ENCODE measurements around the gene UBE3B.

Gene UBE3B

DNA sequence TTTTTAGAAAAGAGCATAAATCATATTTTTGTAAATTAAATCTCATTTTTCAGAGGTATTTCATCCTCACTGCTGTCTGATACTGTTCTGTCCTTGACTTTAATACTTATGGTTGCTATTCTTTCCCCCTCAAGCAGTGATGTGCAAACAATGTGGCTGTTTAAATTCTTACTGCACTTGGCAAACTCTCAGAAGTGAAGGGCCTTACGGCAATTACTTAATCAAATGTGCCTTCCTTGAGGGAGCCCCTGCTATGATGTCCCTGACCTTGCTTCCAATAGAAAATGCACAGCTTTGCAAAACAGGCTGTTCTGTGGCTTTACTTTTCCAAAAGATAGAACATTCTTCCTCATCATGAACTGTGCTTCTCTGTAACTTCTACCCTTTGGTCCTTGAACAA lies 35.2 kb downstream of the UBE3B start:
- Histone ChIP-seq H3K18ac (ENCODE audit: low read depth in 1 of 2, low read length in 2 of 2) (no peak overlapping the region), H3K27me3 (ENCODE audit: control insufficient read depth in 1 of 2, insufficient read depth in 1 of 2, low read length in 2 of 2) (no peaks in the 10 kb centered on the region), H3K36me3 (ENCODE audit: control insufficient read depth in 1 of 2, insufficient read depth in 2 of 2, low read depth in 1 of 2, low read length in 2 of 2) (peaks cover 45 to 94% of the 10 kb centered on the region in 2 experiments), H2BK12ac (ENCODE audit: low read length in 2 of 2) (no peak overlapping the region), H3K9me3 (ENCODE audit: control insufficient read depth, low read length) (no peaks in the 10 kb centered on the region), H2AK5ac (ENCODE audit: low read length, severe bottlenecking) (no peak overlapping the region), H3K4me2 (ENCODE audit: low read length, poor library complexity, severe bottlenecking) (no peak overlapping the region), H4K91ac (ENCODE audit: low read length) (no peak overlapping the region), H2BK15ac (ENCODE audit: low read depth, poor library complexity, severe bottlenecking) (no peak overlapping the region), H3K4me3 (ENCODE audit: insufficient read depth in 1 of 2, low read depth in 1 of 2, low read length in 2 of 2) (no peak overlapping the region), H3K27ac (ENCODE audit: low read length, poor library complexity, severe bottlenecking) (no peak overlapping the region), H3K4me1 (ENCODE audit: control insufficient read depth, insufficient read depth, low read depth, low read length) (no peaks in the 10 kb centered on the region), H2BK120ac (ENCODE audit: low read depth, low read length) (no peak overlapping the region), H3K23ac (ENCODE audit: low read length in 2 of 2) (no peak overlapping the region), H3K9ac (ENCODE audit: low read length) (no peak overlapping the region), H3K14ac (ENCODE audit: low read length in 2 of 2) (no peak overlapping the region), H4K8ac (ENCODE audit: low read length) (no peak overlapping the region), H3K79me1 (replicated peaks; ENCODE audit: low read length, poor library complexity, severe bottlenecking) (no peaks in the 10 kb centered on the region), H2BK5ac (ENCODE audit: low read depth, low read length, poor library complexity, severe bottlenecking) (no peak overlapping the region), H2AFZ (ENCODE audit: low read depth, low read length) (no peak overlapping the region), H3K4ac (ENCODE audit: low read depth in 1 of 2, low read length in 2 of 2) (no peak overlapping the region)
- 79% methylated on average over 1 of the region's 1 CpG for WGBS
- DNase-seq: peak; percentile 21

DNA sequence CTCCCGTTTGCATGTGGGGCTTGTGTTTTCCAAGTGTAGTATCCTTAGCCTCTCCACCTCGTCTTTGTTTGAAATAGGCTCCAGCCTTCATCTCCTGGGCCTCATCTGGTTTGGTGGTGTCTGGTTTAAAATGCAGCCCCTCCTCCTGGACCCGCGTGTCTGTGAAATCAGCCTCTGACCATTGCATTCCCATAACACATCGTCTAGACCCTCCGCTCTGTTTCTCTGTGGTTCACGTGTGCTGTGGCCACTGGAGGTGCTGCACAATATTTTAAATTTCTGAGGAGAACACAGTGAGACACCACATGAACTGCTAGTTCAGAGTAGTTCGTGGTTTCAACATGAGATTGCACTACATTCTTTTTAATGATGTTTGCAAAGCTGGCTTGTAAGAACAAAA lies 35.6 kb downstream of the UBE3B start:
- Histone ChIP-seq H2BK5ac (ENCODE audit: low read depth, low read length, poor library complexity, severe bottlenecking) (no peak overlapping the region), H3K27ac (ENCODE audit: low read length, poor library complexity, severe bottlenecking) (no peak overlapping the region), H2BK12ac (ENCODE audit: low read length in 2 of 2) (no peak overlapping the region), H2AFZ (ENCODE audit: low read depth, low read length) (no peak overlapping the region), H3K23ac (ENCODE audit: low read length in 2 of 2) (no peak overlapping the region), H2BK15ac (ENCODE audit: low read depth, poor library complexity, severe bottlenecking) (no peak overlapping the region), H3K4me2 (ENCODE audit: low read length, poor library complexity, severe bottlenecking) (no peak overlapping the region), H3K27me3 (ENCODE audit: control insufficient read depth in 1 of 2, insufficient read depth in 1 of 2, low read length in 2 of 2) (no peaks in the 10 kb centered on the region), H3K14ac (ENCODE audit: low read length in 2 of 2) (no peak overlapping the region), H4K8ac (ENCODE audit: low read length) (no peak overlapping the region), H3K36me3 (ENCODE audit: control insufficient read depth in 1 of 2, insufficient read depth in 2 of 2, low read depth in 1 of 2, low read length in 2 of 2) (peaks cover 47 to 94% of the 10 kb centered on the region in 2 experiments), H3K4ac (ENCODE audit: low read depth in 1 of 2, low read length in 2 of 2) (no peak overlapping the region), H3K79me1 (replicated peaks; ENCODE audit: low read length, poor library complexity, severe bottlenecking) (no peaks in the 10 kb centered on the region), H3K9me3 (ENCODE audit: control insufficient read depth, low read length) (no peaks in the 10 kb centered on the region), H2BK120ac (ENCODE audit: low read depth, low read length) (no peak overlapping the region), H3K4me1 (ENCODE audit: control insufficient read depth, insufficient read depth, low read depth, low read length) (no peaks in the 10 kb centered on the region), H3K4me3 (ENCODE audit: insufficient read depth in 1 of 2, low read depth in 1 of 2, low read length in 2 of 2) (no peak overlapping the region), H3K18ac (ENCODE audit: low read depth in 1 of 2, low read length in 2 of 2) (no peak overlapping the region), H2AK5ac (ENCODE audit: low read length, severe bottlenecking) (no peak overlapping the region), H4K91ac (ENCODE audit: low read length) (no peak overlapping the region), H3K9ac (ENCODE audit: low read length) (no peak overlapping the region)
- DNase-seq: peak; percentile 11
- 84% methylated on average over 7 of the region's 8 CpGs for WGBS

DNA sequence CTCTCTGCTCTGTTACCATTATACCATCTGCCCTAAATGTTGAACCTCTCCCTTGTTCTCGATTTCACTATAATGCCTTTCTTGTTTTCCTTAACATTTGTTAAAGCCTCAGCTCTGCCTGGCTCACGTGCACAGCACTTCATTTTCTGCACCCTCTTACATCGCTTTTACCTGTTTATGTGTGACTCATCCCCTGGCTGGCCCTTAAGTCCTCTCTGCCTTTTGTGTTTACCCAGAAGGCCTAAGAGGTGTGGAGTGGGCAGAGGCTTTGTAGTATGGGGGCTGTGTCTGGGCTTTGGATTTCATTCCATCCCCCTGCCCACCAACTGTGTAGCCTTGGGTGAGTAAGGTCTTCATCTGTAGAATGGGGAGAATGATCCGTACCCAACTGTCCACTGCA lies 36.5 kb downstream of the UBE3B start:
- no peaks in the 10 kb centered on the region for H3K9me3 ChIP-seq (ENCODE audit: control insufficient read depth, low read length)
- no peak overlapping the region for H2BK5ac ChIP-seq (ENCODE audit: low read depth, low read length, poor library complexity, severe bottlenecking)
- H3K4me3 ChIP-seq (ENCODE audit: insufficient read depth in 1 of 2, low read depth in 1 of 2, low read length in 2 of 2): no peak overlapping the region
- no peak overlapping the region for H4K91ac ChIP-seq (ENCODE audit: low read length)
- no peaks in the 10 kb centered on the region for H3K27me3 ChIP-seq (ENCODE audit: control insufficient read depth in 1 of 2, insufficient read depth in 1 of 2, low read length in 2 of 2)
- no peak overlapping the region for H2AK5ac ChIP-seq (ENCODE audit: low read length, severe bottlenecking)
- H3K27ac ChIP-seq (ENCODE audit: low read length, poor library complexity, severe bottlenecking): no peak overlapping the region
- DNase-seq: no peak
- H3K36me3 ChIP-seq (ENCODE audit: control insufficient read depth in 1 of 2, insufficient read depth in 2 of 2, low read depth in 1 of 2, low read length in 2 of 2): peaks cover 51 to 91% of the 10 kb centered on the region in 2 experiments
- no peak overlapping the region for H3K9ac ChIP-seq (ENCODE audit: low read length)
- H3K4ac ChIP-seq (ENCODE audit: low read depth in 1 of 2, low read length in 2 of 2): no peak overlapping the region
- no peak overlapping the region for H3K23ac ChIP-seq (ENCODE audit: low read length in 2 of 2)
- H2BK12ac ChIP-seq (ENCODE audit: low read length in 2 of 2): no peak overlapping the region
- no peak overlapping the region for H2BK120ac ChIP-seq (ENCODE audit: low read depth, low read length)
- H3K18ac ChIP-seq (ENCODE audit: low read depth in 1 of 2, low read length in 2 of 2): no peak overlapping the region
- 88% methylated on average over 4 of the region's 4 CpGs for WGBS
- no peak overlapping the region for H3K14ac ChIP-seq (ENCODE audit: low read length in 2 of 2)
- no peak overlapping the region for H3K4me2 ChIP-seq (ENCODE audit: low read length, poor library complexity, severe bottlenecking)
- no peak overlapping the region for H2AFZ ChIP-seq (ENCODE audit: low read depth, low read length)
- H3K79me1 ChIP-seq (replicated peaks; ENCODE audit: low read length, poor library complexity, severe bottlenecking): no peaks in the 10 kb centered on the region
- H3K4me1 ChIP-seq (ENCODE audit: control insufficient read depth, insufficient read depth, low read depth, low read length): no peaks in the 10 kb centered on the region
- H2BK15ac ChIP-seq (ENCODE audit: low read depth, poor library complexity, severe bottlenecking): no peak overlapping the region
- no peak overlapping the region for H4K8ac ChIP-seq (ENCODE audit: low read length)

DNA sequence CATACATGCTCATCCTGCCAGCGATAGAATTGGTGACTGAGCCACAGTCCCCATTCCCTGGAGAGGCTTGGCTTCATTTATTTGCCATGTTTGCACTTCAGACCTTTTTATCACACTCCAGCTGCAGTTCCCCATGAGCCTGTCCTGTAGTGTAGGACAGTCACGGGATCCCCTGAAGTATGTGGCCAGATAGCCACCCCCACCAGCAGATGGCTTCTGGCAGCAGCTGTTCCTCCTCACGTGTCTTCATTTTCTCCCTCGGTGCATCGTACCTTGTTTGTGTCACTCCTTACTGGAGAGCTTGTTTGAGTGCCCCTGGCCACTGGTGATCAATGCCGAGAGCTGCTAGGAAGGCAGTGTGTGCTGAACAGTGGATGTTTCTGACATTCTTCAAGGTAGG lies 40.2 kb downstream of the UBE3B start:
- WGBS: 57% methylated on average over 6 of the region's 6 CpGs
- peak; percentile 76 for DNase-seq
- H3K4me2 ChIP-seq (ENCODE audit: low read length, poor library complexity, severe bottlenecking): no peak overlapping the region
- H3K9me3 ChIP-seq (ENCODE audit: control insufficient read depth, low read length): no peaks in the 10 kb centered on the region
- H2BK12ac ChIP-seq (ENCODE audit: low read length in 2 of 2): peak overlapping the region; percentile 79 to 83
- H3K4me1 ChIP-seq (ENCODE audit: control insufficient read depth, insufficient read depth, low read depth, low read length): peaks cover 1% of the 10 kb centered on the region
- H2AK5ac ChIP-seq (ENCODE audit: low read length, severe bottlenecking): no peak overlapping the region
- H4K8ac ChIP-seq (ENCODE audit: low read length): peak overlapping the region; percentile 80
- peak overlapping the region; percentile 64 for H3K9ac ChIP-seq (ENCODE audit: low read length)
- H2AFZ ChIP-seq (ENCODE audit: low read depth, low read length): no peak overlapping the region
- H3K4me3 ChIP-seq (ENCODE audit: insufficient read depth in 1 of 2, low read depth in 1 of 2, low read length in 2 of 2): no peak overlapping the region
- H2BK15ac ChIP-seq (ENCODE audit: low read depth, poor library complexity, severe bottlenecking): peak overlapping the region; percentile 33
- H3K14ac ChIP-seq (ENCODE audit: low read length in 2 of 2): no peak overlapping the region
- peak overlapping the region; percentile 45 to 71 for H3K18ac ChIP-seq (ENCODE audit: low read depth in 1 of 2, low read length in 2 of 2)
- H3K27ac ChIP-seq (ENCODE audit: low read length, poor library complexity, severe bottlenecking): no peak overlapping the region
- peaks cover 55 to 85% of the 10 kb centered on the region in 2 experiments for H3K36me3 ChIP-seq (ENCODE audit: control insufficient read depth in 1 of 2, insufficient read depth in 2 of 2, low read depth in 1 of 2, low read length in 2 of 2)
- H3K4ac ChIP-seq (ENCODE audit: low read depth in 1 of 2, low read length in 2 of 2): peak overlapping the region; percentile 26 to 81
- peaks cover 2% of the 10 kb centered on the region for H3K79me1 ChIP-seq (replicated peaks; ENCODE audit: low read length, poor library complexity, severe bottlenecking)
- peak overlapping the region; percentile 82 for H4K91ac ChIP-seq (ENCODE audit: low read length)
- no peak overlapping the region for H2BK5ac ChIP-seq (ENCODE audit: low read depth, low read length, poor library complexity, severe bottlenecking)
- no peak overlapping the region for H3K23ac ChIP-seq (ENCODE audit: low read length in 2 of 2)
- H2BK120ac ChIP-seq (ENCODE audit: low read depth, low read length): no peak overlapping the region
- H3K27me3 ChIP-seq (ENCODE audit: control insufficient read depth in 1 of 2, insufficient read depth in 1 of 2, low read length in 2 of 2): no peaks in the 10 kb centered on the region

All from mesenchymal stem cell (in vitro differentiated cells and primary cell).